H1 (cell line): ENCODE data around the gene DEPP1. TPM values are rescaled to one million over a fixed set of nuclear protein-coding genes. Genes with fewer than 3 reads are reported as not detected.

Source experiments
- ATF3 ChIP-seq: IDR thresholded peaks from 2 replicates; pipeline ENCODE4 v1.6.1; 2011; ENCODE audit warnings: low read depth, mild to moderate bottlenecking, low read length; ENCODE audit not compliant: insufficient read depth
- SUZ12 ChIP-seq: fragments of 200-600 bp; sonication (generic); IDR thresholded peaks from 2 replicates; pipeline ENCODE4 v1.6.1; 2012; ENCODE audit warnings: mild to moderate bottlenecking, inconsistent platforms, low read length, moderate library complexity, mixed read lengths
- polyA plus RNA-seq, 7 experiments: library from polyadenylated mRNA; depleted of rRNA in 3 of 7; stranded (reverse) in 5 of 7; unstranded in 2 of 7; fragments of >200 nt in 5 of 7; fragments of 200-250 nt in 2 of 7; gene quantifications; 1 replicate in 5 of 7; 2 replicates in 1 of 7; 4 replicates in 1 of 7; pipeline versions ENCODE4 v1.2.1 to v1.2.3, GENCODE V29; 2011 to 2013; ENCODE audit warnings: missing spikeins in 2 of 7, mixed read lengths in 2 of 7
- total RNA-seq: library from RNA; stranded (reverse); fragmentation: NEBNext Ultra II Directional; extraction: Animal tissue kit (Norgen Biotek cat#: 25700); gene quantifications from 2 replicates; pipeline ENCODE4 v1.2.1, GENCODE V29; 2021

Gene DEPP1
- total and polyA plus RNA-seq, 2 of the 8 experiments (the other 6 are each of a cell fraction or from before 2014, with no cell fraction given), result 0.67 to 4.5 TPM

GRCh38 chr10:44982496-44982895, 3.9 kb upstream of the DEPP1 start (continued):
- TF ChIP-seq ATF3, result no peak
- no peak for TF ChIP-seq SUZ12
- TF ChIP-seq, all 59 proteins: peak for 0
